ENCODE results near the gene CDC25B. TPM values are rescaled to one million over a fixed set of nuclear protein-coding genes. Genes with fewer than 3 reads are reported as not detected.

CDC25B gene
- total and polyA plus RNA-seq, 2 of the 13 experiments (the other 11 are each of a cell fraction or from before 2014, with no cell fraction given), result 14.5 to 19.4 TPM

- TF ChIP-seq ZKSCAN5 (CRISPR knock-in tag; IDR thresholded peaks at IDR 0.05), result peak; percentile 93
- TF ChIP-seq CCAR2 (optimal IDR thresholded peaks at IDR 0.05; ENCODE audit: low read depth, low read length), result no peak
- TF ChIP-seq ARID4A (CRISPR knock-in tag; IDR thresholded peaks at IDR 0.05; ENCODE audit: borderline replicate concordance), result peak; percentile 86
- TF ChIP-seq ZNF281 (CRISPR knock-in tag; IDR thresholded peaks at IDR 0.05; ENCODE audit: borderline replicate concordance), result peak; percentile 8; the same call in 1 of the 2 replicates
- peak; percentile 88 for TF ChIP-seq RAD21 (CRISPR knock-in tag; IDR thresholded peaks at IDR 0.05)
- TF ChIP-seq ZNF430 (CRISPR knock-in tag; IDR thresholded peaks at IDR 0.05), result 0 out of 2 replicates have a peak, but pooled peaks have one; percentile 58
- TF ChIP-seq ZNF207 (IDR thresholded peaks at IDR 0.05; ENCODE audit: borderline replicate concordance), result no peak
- peak; percentile 89 for TF ChIP-seq ZNF747 (CRISPR knock-in tag; IDR thresholded peaks at IDR 0.05; ENCODE audit: borderline replicate concordance)
- no peak for TF ChIP-seq TEF (CRISPR knock-in tag; IDR thresholded peaks at IDR 0.05)
- TF ChIP-seq ZNF768 (CRISPR knock-in tag; IDR thresholded peaks at IDR 0.05), result peak; percentile 80; the same call in 1 of the 2 replicates
- peak; percentile 55 for TF ChIP-seq RARA (CRISPR knock-in tag; IDR thresholded peaks at IDR 0.05)
- TF ChIP-seq CSRNP1 (CRISPR knock-in tag; IDR thresholded peaks at IDR 0.05), result peak; percentile 81; the same call in 1 of the 2 replicates
- TF ChIP-seq ZNF577 (CRISPR knock-in tag; IDR thresholded peaks at IDR 0.05; ENCODE audit: borderline replicate concordance, low read depth), result no peak
- TF ChIP-seq MIER3 (CRISPR knock-in tag; IDR thresholded peaks at IDR 0.05; ENCODE audit: borderline replicate concordance), result peak; percentile 79; the same call in 1 of the 2 replicates
- 0 out of 2 replicates have a peak, but pooled peaks have one; percentile 25 for TF ChIP-seq ZNF253 (CRISPR knock-in tag; IDR thresholded peaks at IDR 0.05; ENCODE audit: borderline replicate concordance)
- TF ChIP-seq DRAP1 (CRISPR knock-in tag; IDR thresholded peaks at IDR 0.05), result peak; percentile 70
- TF ChIP-seq KDM1A (CRISPR knock-in tag; IDR thresholded peaks at IDR 0.05), result no peak
- peak; percentile 88 for TF ChIP-seq TEAD3 (CRISPR knock-in tag; optimal IDR thresholded peaks at IDR 0.05; ENCODE audit: borderline replicate concordance)
Measured at GRCh38 chr20:3818155-3819151, 22.3 kb downstream of the CDC25B start (continued).

All from HepG2 (cell line).